K562 (cell line): ENCODE measurements around the gene AFF3. TPM values are rescaled to one million over a fixed set of nuclear protein-coding genes. Genes with fewer than 3 reads are reported as not detected.
A peak's percentile ranks its signal among the peaks of the same experiment; 100 is the strongest.

Experiments used
- ARHGAP35 ChIP-seq: fragments of 450-650 bp; IDR thresholded peaks from 2 replicates; pipeline ENCODE4 v1.6.1; 2018; ENCODE audit not compliant: partially characterized antibody
- ASH1L ChIP-seq: fragments of 450-650 bp; IDR thresholded peaks from 2 replicates; pipeline ENCODE4 v1.6.1; 2018; ENCODE audit warnings: borderline replicate concordance, mild to moderate bottlenecking, low read depth; ENCODE audit not compliant: partially characterized antibody
- CHD2 ChIP-seq: IDR thresholded peaks from 2 replicates; pipeline ENCODE4 v1.6.1; 2011; ENCODE audit warnings: low read depth, low read length
- DMBX1 ChIP-seq: fragments of 250-450 bp; sonication (Bioruptor Pico); IDR thresholded peaks from 2 replicates; pipeline ENCODE4 v1.8.0; 2022; ENCODE audit warnings: inconsistent platforms, mild to moderate bottlenecking, moderate library complexity, borderline replicate concordance
- ELF4 ChIP-seq: fragments of 450-650 bp; formaldehyde crosslinking; IDR thresholded peaks from 2 replicates; pipeline ENCODE4 v1.4.0; 2022; ENCODE audit warnings: missing genetic modification characterization
- HBP1 ChIP-seq: fragments of 450-650 bp; formaldehyde crosslinking; IDR thresholded peaks from 2 replicates; pipeline ENCODE4 v1.4.0; 2022; ENCODE audit warnings: missing genetic modification characterization
- HNRNPL ChIP-seq: fragments of 200-400 bp; formaldehyde crosslinking; IDR thresholded peaks from 2 replicates; pipeline ENCODE4 v1.6.1; 2017; ENCODE audit warnings: low read depth, mild to moderate bottlenecking, low read length
- KAT7 ChIP-seq: sonication (generic); formaldehyde crosslinking; IDR thresholded peaks from 2 replicates; pipeline ENCODE4 v1.8.0; 2022; ENCODE audit warnings: missing genetic modification reagents, mild to moderate bottlenecking, borderline replicate concordance
- MTA2 ChIP-seq: fragments of 450-650 bp; IDR thresholded peaks from 2 replicates; pipeline ENCODE4 v1.6.1; 2016; ENCODE audit warnings: low read depth
- MXI1 ChIP-seq: IDR thresholded peaks from 2 replicates; pipeline ENCODE4 v1.6.1; 2011; ENCODE audit warnings: low read depth, mild to moderate bottlenecking, improper control_type of control experiment, low read length
- NFIC ChIP-seq: fragments of 450-650 bp; IDR thresholded peaks from 2 replicates; pipeline ENCODE4 v1.6.1; 2017; ENCODE audit warnings: mild to moderate bottlenecking, inconsistent platforms
- NONO ChIP-seq, 2 experiments: fragments of 200-400 bp in 1 of 2; fragments of 450-650 bp in 1 of 2; formaldehyde crosslinking in 1 of 2; IDR thresholded peaks; 2 replicates each; pipeline ENCODE4 v1.6.1; 2017; ENCODE audit warnings: low read depth in 2 of 2, mild to moderate bottlenecking in 2 of 2, moderate library complexity in 2 of 2, low read length in 1 of 2
- NR1H2 ChIP-seq: sonication (generic); formaldehyde crosslinking; IDR thresholded peaks from 2 replicates; pipeline ENCODE4 v1.4.0; 2020; ENCODE audit warnings: mild to moderate bottlenecking, missing genetic modification reagents
- PTRF ChIP-seq: fragments of 450-650 bp; IDR thresholded peaks from 2 replicates; pipeline ENCODE4 v1.6.1; 2016; ENCODE audit warnings: mild to moderate bottlenecking, missing genetic modification characterization, missing compliant biosample characterization
- RFX5 ChIP-seq: IDR thresholded peaks from 2 replicates; pipeline ENCODE4 v1.6.1; 2011; ENCODE audit warnings: low read depth, mild to moderate bottlenecking, improper control_type of control experiment, low read length
- SP1 ChIP-seq: sonication (generic); formaldehyde crosslinking; IDR thresholded peaks from 2 replicates; pipeline ENCODE4 v1.8.1; 2022; ENCODE audit warnings: mild to moderate bottlenecking, missing genetic modification reagents
- USF1 ChIP-seq: sonication (generic); formaldehyde crosslinking; IDR thresholded peaks from 2 replicates; pipeline ENCODE4 v1.9.0; 2022; ENCODE audit warnings: mild to moderate bottlenecking, missing genetic modification reagents
- ZBTB11 ChIP-seq, 3 experiments: fragments of 200-800 bp in 1 of 3; fragments of 250-450 bp in 1 of 3; fragments of 450-650 bp in 1 of 3; sonication (Bioruptor Pico) in 1 of 3; sonication (Bioruptor generic) in 1 of 3; formaldehyde crosslinking in 1 of 3; IDR thresholded peaks; 2 replicates each; pipeline versions ENCODE4 v1.6.1 to v1.8.0; 2016 to 2022; ENCODE audit warnings: mild to moderate bottlenecking in 2 of 3, missing genetic modification characterization in 2 of 3, missing compliant biosample characterization in 1 of 3, moderate library complexity in 1 of 3
- ZBTB7A ChIP-seq: IDR thresholded peaks from 2 replicates; pipeline ENCODE4 v1.6.1; 2011; ENCODE audit warnings: low read depth, mild to moderate bottlenecking, low read length, moderate library complexity, borderline replicate concordance; ENCODE audit not compliant: control insufficient read depth
- ZEB2 ChIP-seq: fragments of 450-650 bp; IDR thresholded peaks from 2 replicates; pipeline ENCODE4 v1.6.1; 2016
- ZNF184 ChIP-seq: sonication (generic); formaldehyde crosslinking; IDR thresholded peaks from 2 replicates; pipeline ENCODE4 v1.5.0; 2020; ENCODE audit warnings: missing genetic modification reagents
- ZNF217 ChIP-seq: sonication (generic); formaldehyde crosslinking; IDR thresholded peaks from 2 replicates; pipeline ENCODE4 v1.8.0; 2022; ENCODE audit warnings: mild to moderate bottlenecking, missing genetic modification reagents
- ZNF511 ChIP-seq: sonication (generic); formaldehyde crosslinking; IDR thresholded peaks from 2 replicates; pipeline ENCODE4 v1.8.0; 2022; ENCODE audit warnings: mild to moderate bottlenecking, missing genetic modification reagents
- ZNF583 ChIP-seq: fragments of 250-450 bp; sonication (Bioruptor Pico); IDR thresholded peaks from 2 replicates; pipeline ENCODE4 v1.4.0; 2020
- ZSCAN29 ChIP-seq: fragments of 450-650 bp; IDR thresholded peaks from 2 replicates; pipeline ENCODE4 v1.6.1; 2017
- polyA plus RNA-seq, 8 experiments: library from polyadenylated mRNA; depleted of rRNA in 4 of 8; stranded (reverse) in 5 of 8; unstranded in 3 of 8; fragments of >200 nt; fragmentation: Nextera tagmentation in 2 of 8; fragmentation: Illumina TruSeq in 1 of 8; extraction: Ambion mirVana in 2 of 8; extraction: Trizol in 1 of 8; gene quantifications; 2 replicates each; pipeline versions ENCODE4 v1.2.1 to v1.2.3, GENCODE V29; 2011 to 2014; ENCODE audit warnings: inconsistent platforms in 1 of 8, missing spikeins in 1 of 8
- total RNA-seq, 7 experiments: library from RNA; depleted of rRNA in 6 of 7; stranded (reverse); fragments of >200 nt in 6 of 7; fragmentation: Illumina TruSeq in 2 of 7; extraction: Trizol in 2 of 7; gene quantifications; 2 replicates each; pipeline versions ENCODE4 v1.2.1 to v1.2.3, GENCODE V29; 2011 to 2021; ENCODE audit warnings: low replicate concordance in 1 of 7

The AFF3 gene
- total and polyA plus RNA-seq, 9 of the 15 experiments (the other 6 are each of a cell fraction or from before 2014, with no cell fraction given): 0.02 to 0.11 TPM; not detected in 7

GRCh38 chr2:99609851-99610381 lies 532.5 kb downstream of the AFF3 start (continued):
- TF ChIP-seq ZNF583 (CRISPR knock-in tag): peak; percentile 88
- TF ChIP-seq ZNF184: no peak
- peak; percentile 77 for TF ChIP-seq PTRF (tag)
- TF ChIP-seq DMBX1 (CRISPR knock-in tag): peak; percentile 88
- no peak for TF ChIP-seq HNRNPL
- peak; percentile 80 for TF ChIP-seq ELF4 (CRISPR knock-in tag)
- TF ChIP-seq ASH1L: no peak
- TF ChIP-seq ZNF217: no peak
- no peak; the same call in 1 of the 2 replicates for TF ChIP-seq KAT7 (CRISPR knock-in tag)
- TF ChIP-seq ZEB2: peak; percentile 51; the same call in 1 of the 2 replicates
- TF ChIP-seq ZNF511: no peak
- no peak for TF ChIP-seq ARHGAP35
- peak; percentile 83 for TF ChIP-seq MTA2
- peak; percentile 69 for TF ChIP-seq HBP1 (CRISPR knock-in tag)
- TF ChIP-seq ZBTB11 (CRISPR knock-in tag; IDR thresholded peaks at IDR 0.05): peak in 1 of 3 experiments; percentile 44; a peak in 1 of 6 replicates
- TF ChIP-seq CHD2: no peak
- no peak for TF ChIP-seq ZSCAN29
- TF ChIP-seq MXI1: no peak
- peak; percentile 38; the same call in 1 of the 2 replicates for TF ChIP-seq NFIC
- no peak for TF ChIP-seq RFX5
- TF ChIP-seq USF1 (CRISPR knock-in tag): peak; percentile 73
- TF ChIP-seq NR1H2 (CRISPR knock-in tag): no peak
- TF ChIP-seq SP1 (CRISPR knock-in tag): no peak; the same call in 1 of the 2 replicates
- no peak for TF ChIP-seq NONO (IDR thresholded peaks at IDR 0.05; ENCODE audit: low read depth in 2 of 2, low read length in 1 of 2)
- TF ChIP-seq ZBTB7A: peak; percentile 24; the same call in 1 of the 2 replicates
